Nephron progenitor cell (in vitro differentiated cells): ENCODE measurements around the gene MYO3A.

Experiments used
- DNase-seq: peaks from one replicate; pipeline ENCODE4 v3.0.0; 2021
- H3K27ac Mint-ChIP-seq: 2 replicates; pipeline ENCODE4 v1.8.0; 2021; ENCODE audit warnings: mild to moderate bottlenecking, moderate library complexity, mixed read lengths
- H3K27me3 Mint-ChIP-seq: 2 replicates; pipeline ENCODE4 v1.8.0; 2021; ENCODE audit warnings: mild to moderate bottlenecking, low read depth, mixed read lengths; ENCODE audit not compliant: poor library complexity
- H3K36me3 Mint-ChIP-seq: 2 replicates; pipeline ENCODE4 v1.8.0; 2021; ENCODE audit warnings: low read depth, mixed read lengths
- H3K4me1 Mint-ChIP-seq: 2 replicates; pipeline ENCODE4 v1.8.0; 2021; ENCODE audit warnings: mixed read lengths
- H3K4me3 Mint-ChIP-seq: 2 replicates; pipeline ENCODE4 v1.8.0; 2021; ENCODE audit warnings: mild to moderate bottlenecking, moderate library complexity, mixed read lengths
- H3K9me3 Mint-ChIP-seq: 2 replicates; pipeline ENCODE4 v1.8.0; 2021; ENCODE audit warnings: mild to moderate bottlenecking, moderate library complexity, mixed read lengths
- TF ChIP-seq, protein P1 (sequence below): fragments of 200-600 bp; sonication (generic); IDR thresholded peaks from 2 replicates; pipeline ENCODE4 v1.5.0; 2021; ENCODE audit warnings: antibody characterized with exemption

MYO3A gene

DNA sequence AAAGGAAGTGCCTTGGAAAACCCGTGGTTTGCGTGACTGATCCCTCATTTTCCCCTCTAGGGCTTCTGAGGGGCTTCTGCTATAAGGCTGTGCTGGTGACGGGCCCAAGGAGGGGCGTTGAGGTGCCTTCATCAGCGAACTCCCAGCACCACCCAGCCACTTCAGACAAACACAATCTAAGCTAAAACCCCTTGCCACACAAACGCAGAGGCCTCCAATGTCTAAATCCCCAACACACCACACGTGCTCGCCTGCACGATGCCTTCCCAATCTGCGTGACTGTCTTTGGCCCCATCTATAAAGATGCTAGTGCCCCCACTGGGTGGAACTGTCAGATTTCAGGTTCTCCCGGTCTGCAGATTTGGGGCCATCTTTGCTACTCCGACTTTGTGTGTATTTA, 278.5 kb downstream of the MYO3A start:
- no peaks in the 10 kb centered on the region for H3K36me3 Mint-ChIP-seq
- peaks cover 3% of the 10 kb centered on the region for H3K9me3 Mint-ChIP-seq
- no peak overlapping the region for H3K27ac Mint-ChIP-seq
- DNase-seq: no peak
- no peak overlapping the region for H3K4me3 Mint-ChIP-seq
- H3K4me1 Mint-ChIP-seq: peaks cover 33% of the 10 kb centered on the region
- TF ChIP-seq, protein P1, sequence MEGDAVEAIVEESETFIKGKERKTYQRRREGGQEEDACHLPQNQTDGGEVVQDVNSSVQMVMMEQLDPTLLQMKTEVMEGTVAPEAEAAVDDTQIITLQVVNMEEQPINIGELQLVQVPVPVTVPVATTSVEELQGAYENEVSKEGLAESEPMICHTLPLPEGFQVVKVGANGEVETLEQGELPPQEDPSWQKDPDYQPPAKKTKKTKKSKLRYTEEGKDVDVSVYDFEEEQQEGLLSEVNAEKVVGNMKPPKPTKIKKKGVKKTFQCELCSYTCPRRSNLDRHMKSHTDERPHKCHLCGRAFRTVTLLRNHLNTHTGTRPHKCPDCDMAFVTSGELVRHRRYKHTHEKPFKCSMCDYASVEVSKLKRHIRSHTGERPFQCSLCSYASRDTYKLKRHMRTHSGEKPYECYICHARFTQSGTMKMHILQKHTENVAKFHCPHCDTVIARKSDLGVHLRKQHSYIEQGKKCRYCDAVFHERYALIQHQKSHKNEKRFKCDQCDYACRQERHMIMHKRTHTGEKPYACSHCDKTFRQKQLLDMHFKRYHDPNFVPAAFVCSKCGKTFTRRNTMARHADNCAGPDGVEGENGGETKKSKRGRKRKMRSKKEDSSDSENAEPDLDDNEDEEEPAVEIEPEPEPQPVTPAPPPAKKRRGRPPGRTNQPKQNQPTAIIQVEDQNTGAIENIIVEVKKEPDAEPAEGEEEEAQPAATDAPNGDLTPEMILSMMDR: no peak
- no peaks in the 10 kb centered on the region for H3K27me3 Mint-ChIP-seq

DNA sequence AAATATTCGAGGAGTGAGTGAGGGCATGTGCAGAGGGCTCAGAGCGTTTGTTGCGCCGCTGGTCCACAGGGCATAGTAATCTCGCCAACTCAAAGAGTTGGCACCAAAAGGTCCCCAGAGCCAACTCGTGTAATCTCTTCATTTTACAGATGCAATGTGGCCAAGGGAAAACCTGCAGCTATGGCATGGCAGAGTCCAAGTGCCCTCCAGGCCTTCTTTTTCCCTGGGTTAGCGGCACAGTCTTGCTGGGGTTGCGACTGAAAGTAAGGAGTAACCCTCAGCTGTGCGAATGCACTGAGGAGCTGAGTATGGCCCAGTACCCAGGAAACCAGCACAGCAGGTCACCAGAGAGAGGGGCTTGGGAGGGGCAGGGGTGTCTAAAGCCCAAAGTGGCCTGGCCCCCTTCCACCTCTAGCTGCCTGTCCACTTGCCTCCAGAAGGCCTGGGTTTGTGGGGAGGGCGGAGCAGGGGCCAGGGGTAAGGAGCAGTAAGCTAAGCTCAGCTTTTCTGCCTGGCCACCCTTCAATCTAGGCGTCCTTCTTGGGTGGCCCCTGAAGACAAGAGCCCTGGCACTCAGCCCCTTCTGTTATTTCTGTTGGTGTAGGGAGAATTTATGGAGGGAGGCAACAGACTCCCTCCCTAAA, 279.2 kb downstream of the MYO3A start:
- no peaks in the 10 kb centered on the region for H3K27me3 Mint-ChIP-seq
- no peaks in the 10 kb centered on the region for H3K36me3 Mint-ChIP-seq

DNA sequence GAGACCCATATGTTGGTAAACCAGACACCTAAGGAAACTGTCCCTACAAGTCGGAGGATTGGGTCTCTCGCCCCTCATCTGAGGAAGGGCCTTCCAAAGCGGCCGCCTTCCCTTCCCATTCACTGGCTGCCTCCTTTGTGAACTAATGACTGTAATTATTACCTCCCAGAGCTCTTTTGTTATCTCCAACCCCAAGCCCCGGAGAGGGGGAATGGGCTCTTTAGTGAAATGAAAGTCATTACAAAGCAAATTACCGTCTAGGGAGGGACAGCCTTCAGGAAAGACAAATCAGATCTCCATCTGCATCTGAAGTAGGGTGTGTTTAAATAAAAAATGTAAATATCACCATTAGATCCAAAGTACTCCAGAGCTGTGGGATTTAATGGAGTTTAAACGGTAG, 280.0 kb downstream of the MYO3A start:
- H3K4me1 Mint-ChIP-seq: peaks cover 40% of the 10 kb centered on the region
- H3K27ac Mint-ChIP-seq: no peak overlapping the region
- no peaks in the 10 kb centered on the region for H3K27me3 Mint-ChIP-seq
- no peaks in the 10 kb centered on the region for H3K36me3 Mint-ChIP-seq
- H3K9me3 Mint-ChIP-seq: peaks cover 3% of the 10 kb centered on the region
- no peak for DNase-seq
- no peak overlapping the region for H3K4me3 Mint-ChIP-seq
- TF ChIP-seq, protein P1: no peak

More for the DNA sequence above, 279.2 kb downstream of the MYO3A start:
- no peak for DNase-seq
- Mint-ChIP-seq H3K4me3 (no peak overlapping the region), H3K4me1 (peaks cover 36% of the 10 kb centered on the region), H3K9me3 (peaks cover 3% of the 10 kb centered on the region), H3K27ac (no peak overlapping the region)
- TF ChIP-seq, protein P1: no peak

DNA sequence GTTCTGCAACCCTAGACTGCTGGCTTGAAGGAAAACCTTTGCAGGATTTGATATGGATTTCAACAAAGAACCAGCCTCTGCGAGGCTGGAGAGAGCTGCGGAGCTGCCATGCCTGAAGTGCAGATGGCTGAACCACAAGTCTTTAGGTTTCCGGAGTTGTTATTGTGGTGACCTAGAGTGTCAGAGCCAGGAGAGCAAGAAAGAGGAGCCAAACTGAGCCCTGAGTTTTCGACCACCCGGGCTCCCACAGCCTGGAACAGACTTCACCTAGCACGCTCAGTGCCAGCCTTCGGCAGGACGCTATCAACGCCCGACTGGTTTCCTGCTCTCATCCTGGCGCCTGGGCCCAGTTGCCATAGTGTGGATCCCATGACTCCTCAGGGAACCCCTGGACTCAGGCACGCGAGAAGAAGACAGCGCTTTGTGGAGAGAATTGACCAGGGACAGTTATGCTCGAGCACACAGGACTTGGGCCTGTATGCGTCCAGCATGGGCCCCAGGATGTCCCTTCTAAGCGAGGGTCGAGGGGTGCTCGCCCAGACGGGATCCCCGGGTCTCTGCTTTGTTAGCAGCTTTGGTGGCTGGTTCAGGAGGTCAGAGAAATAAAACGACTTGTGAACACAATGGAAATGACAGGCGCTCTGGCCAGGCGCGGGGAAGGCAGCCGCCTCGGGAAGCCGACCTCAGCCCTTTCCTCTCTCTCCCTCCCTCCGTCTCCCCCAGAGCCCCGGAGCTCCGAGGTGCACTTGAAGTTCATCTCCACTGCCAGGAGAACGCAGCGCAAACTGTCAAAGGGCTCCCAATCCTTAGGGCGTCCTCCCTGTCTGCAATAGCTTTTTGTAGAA, 280.7 kb downstream of the MYO3A start:
- peak; percentile 22 for DNase-seq
- H3K4me1 Mint-ChIP-seq: peaks cover 40% of the 10 kb centered on the region
- no peaks in the 10 kb centered on the region for H3K27me3 Mint-ChIP-seq
- TF ChIP-seq, protein P1: no peak
- H3K9me3 Mint-ChIP-seq: peaks cover 3% of the 10 kb centered on the region
- peak overlapping the region; percentile 80 for H3K4me3 Mint-ChIP-seq
- H3K27ac Mint-ChIP-seq: no peak overlapping the region
- no peaks in the 10 kb centered on the region for H3K36me3 Mint-ChIP-seq

DNA sequence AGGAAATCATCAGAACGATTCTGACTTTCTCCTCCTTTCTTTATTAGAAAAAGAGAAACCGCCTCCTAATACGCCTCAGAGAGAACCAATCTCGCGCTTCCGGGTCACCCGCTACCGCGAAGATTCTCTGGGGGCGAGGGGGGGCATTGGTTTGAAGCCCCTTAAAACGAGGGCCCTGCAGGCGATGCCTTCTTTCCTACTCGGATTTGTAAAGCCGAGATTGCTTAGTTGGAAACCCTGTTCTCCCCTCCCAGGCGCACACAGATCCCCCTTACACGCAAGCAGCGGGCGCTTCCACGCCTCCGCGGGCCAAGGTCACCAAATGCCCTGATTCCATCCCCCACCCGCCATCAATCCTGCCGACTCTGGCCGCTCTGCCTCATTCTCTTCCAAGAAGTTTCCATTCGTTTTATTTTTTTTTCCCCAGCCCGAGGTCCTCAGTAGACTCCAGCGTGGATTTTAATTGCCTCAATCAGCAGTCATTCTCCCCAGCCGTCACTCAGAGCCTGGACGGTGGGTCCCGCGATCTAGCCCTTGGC, 281.4 kb downstream of the MYO3A start:
- peaks cover 3% of the 10 kb centered on the region for H3K9me3 Mint-ChIP-seq
- H3K4me1 Mint-ChIP-seq: peaks cover 40% of the 10 kb centered on the region
- TF ChIP-seq, protein P1: no peak
- peak; percentile 29 for DNase-seq
- no peaks in the 10 kb centered on the region for H3K27me3 Mint-ChIP-seq
- H3K36me3 Mint-ChIP-seq: no peaks in the 10 kb centered on the region
- H3K27ac Mint-ChIP-seq: no peak overlapping the region
- peak overlapping the region; percentile 80 for H3K4me3 Mint-ChIP-seq
